ENCODE measurements around the gene GPR55.

GRCh38 chr2:230868161-230868946 is 56.7 kb downstream of the GPR55 start:
- TF ChIP-seq CTCF (IDR thresholded peaks at IDR 0.05) (no peak), POLR2A (IDR thresholded peaks at IDR 0.05) (no peak)
